ENCODE measurements around the gene MARF1. TPM values are rescaled to one million over a fixed set of nuclear protein-coding genes. Genes with fewer than 3 reads are reported as not detected.
A peak's percentile ranks its signal among the peaks of the same experiment; 100 is the strongest.
"Not testable (repeated sequence)": the region's sequence is repeated elsewhere in the genome, so short reads cannot be mapped to it uniquely, and the experiment has no call there.

Gene MARF1
- total RNA-seq, 1 donor from 2014 or later = 16.7 TPM

DNA sequence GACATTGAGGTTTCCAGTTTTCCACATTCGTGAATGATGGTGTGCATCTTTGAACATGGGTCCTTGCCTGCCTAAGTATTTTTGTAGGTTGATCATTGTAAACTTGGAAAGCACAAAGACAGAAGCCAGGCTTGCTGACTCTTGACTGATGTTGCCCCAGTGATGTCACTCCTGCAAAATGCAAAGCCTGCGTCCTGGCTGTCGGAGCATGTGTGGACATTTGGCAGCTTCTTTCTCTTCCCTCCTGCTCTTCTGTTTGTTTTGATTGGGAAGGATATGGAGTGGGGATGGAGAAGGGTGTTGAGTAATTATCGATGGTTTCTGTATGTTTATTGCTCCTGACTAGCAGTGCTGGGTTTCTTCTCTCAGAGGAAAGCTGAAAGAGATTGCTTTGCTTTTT lies 10.3 kb upstream of the MARF1 start:
- H3K36me3 ChIP-seq (ENCODE audit: control insufficient read depth in 3 of 3, insufficient read depth in 3 of 3, low read length in 3 of 3) = peaks cover 2 to 3% (median 2%) of the 10 kb centered on the region in 3 donors
- H3K4me3 ChIP-seq (ENCODE audit: low read length in 3 of 3) = no peak overlapping the region
- H3K9ac ChIP-seq (ENCODE audit: low read depth in 1 of 3, low read length in 3 of 3) = no peak overlapping the region
- H3K27ac ChIP-seq (ENCODE audit: low read depth, low read length) = no peak overlapping the region
- peaks cover 10 to 14% (median 11%) of the 10 kb centered on the region in 3 donors for H3K4me1 ChIP-seq (ENCODE audit: control insufficient read depth in 3 of 3, insufficient read depth in 3 of 3, low read length in 3 of 3)
- H3K9me3 ChIP-seq (ENCODE audit: control insufficient read depth in 3 of 3, low read length in 3 of 3) = no peaks in the 10 kb centered on the region
- H3K27me3 ChIP-seq (ENCODE audit: control insufficient read depth in 3 of 3, insufficient read depth in 3 of 3, low read length in 3 of 3) = no peaks in the 10 kb centered on the region

DNA sequence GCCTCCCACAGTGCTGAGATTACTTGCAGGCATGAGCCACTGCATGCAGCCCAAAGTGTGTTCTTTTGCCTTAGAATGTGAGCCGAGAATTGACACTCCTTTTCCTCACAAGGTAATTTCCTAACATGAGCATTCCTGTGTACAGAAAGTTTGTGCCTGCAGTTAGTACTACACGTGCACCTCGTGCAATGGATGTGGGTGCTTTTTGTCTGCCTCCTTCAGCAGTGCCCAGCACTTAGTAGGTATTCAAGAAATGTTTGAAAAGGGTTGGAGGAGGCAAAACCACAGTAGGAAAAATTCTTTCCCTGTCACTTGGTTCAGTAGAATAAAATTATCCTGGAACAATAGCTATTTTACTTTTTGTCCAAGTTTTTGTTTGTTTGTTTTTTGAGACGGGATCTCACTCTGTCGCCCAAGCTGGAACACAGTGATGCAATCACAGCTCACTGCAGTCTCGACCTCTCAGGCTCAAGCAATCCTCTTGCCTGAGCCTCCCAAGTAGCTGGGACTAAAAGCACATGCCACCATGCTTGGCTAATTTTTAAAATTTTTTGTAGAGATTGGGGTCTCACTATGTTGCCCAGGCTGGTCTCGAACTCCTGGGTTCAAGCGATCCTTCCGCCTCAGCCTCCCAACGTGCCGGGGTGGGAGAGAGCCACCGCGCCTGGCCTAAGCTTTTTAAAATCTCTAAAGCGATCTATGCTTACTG lies 9.5 kb upstream of the MARF1 start:
- Histone ChIP-seq H3K4me1 (ENCODE audit: control insufficient read depth in 3 of 3, insufficient read depth in 3 of 3, low read length in 3 of 3) (peaks cover 10 to 14% (median 11%) of the 10 kb centered on the region in 3 donors), H3K27me3 (ENCODE audit: control insufficient read depth in 3 of 3, insufficient read depth in 3 of 3, low read length in 3 of 3) (no peaks in the 10 kb centered on the region), H3K4me3 (ENCODE audit: low read length in 3 of 3) (no peak overlapping the region), H3K27ac (ENCODE audit: low read depth, low read length) (no peak overlapping the region), H3K9me3 (ENCODE audit: control insufficient read depth in 3 of 3, low read length in 3 of 3) (no peaks in the 10 kb centered on the region), H3K9ac (ENCODE audit: low read depth in 1 of 3, low read length in 3 of 3) (no peak overlapping the region), H3K36me3 (ENCODE audit: control insufficient read depth in 3 of 3, insufficient read depth in 3 of 3, low read length in 3 of 3) (peaks cover 2 to 3% (median 2%) of the 10 kb centered on the region in 3 donors)

DNA sequence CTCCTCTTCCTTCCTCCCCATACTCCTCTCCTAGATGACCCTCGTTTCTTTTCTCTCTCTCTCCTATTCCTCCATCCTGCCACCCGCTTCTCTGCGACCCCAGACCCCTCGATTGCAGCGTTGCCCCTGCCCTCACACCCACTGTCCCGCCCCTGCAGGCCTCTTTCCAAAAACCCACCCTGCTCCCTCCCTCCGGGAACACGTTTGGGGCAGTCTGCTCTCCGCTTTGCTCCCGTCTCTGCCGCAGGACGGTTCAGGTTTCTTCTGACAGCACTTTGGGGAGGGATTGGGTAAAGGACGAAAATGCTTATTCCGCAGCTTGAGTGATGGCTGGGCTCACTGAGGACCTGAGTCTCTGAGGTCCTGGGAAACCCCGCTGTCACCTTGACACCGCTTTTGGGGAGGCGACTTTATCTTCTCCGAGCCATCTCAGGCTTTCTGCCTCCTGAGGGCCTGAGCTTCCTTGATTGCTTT lies 7.8 kb upstream of the MARF1 start:
- Histone ChIP-seq H3K36me3 (ENCODE audit: control insufficient read depth in 3 of 3, insufficient read depth in 3 of 3, low read length in 3 of 3) (peaks cover 2 to 3% (median 2%) of the 10 kb centered on the region in 3 donors), H3K27me3 (ENCODE audit: control insufficient read depth in 3 of 3, insufficient read depth in 3 of 3, low read length in 3 of 3) (no peaks in the 10 kb centered on the region), H3K4me3 (ENCODE audit: low read length in 3 of 3) (peak overlapping the region; percentile 88 to 94 (median 93)), H3K9me3 (ENCODE audit: control insufficient read depth in 3 of 3, low read length in 3 of 3) (no peaks in the 10 kb centered on the region), H3K27ac (ENCODE audit: low read depth, low read length) (peak overlapping the region; percentile 83), H3K9ac (ENCODE audit: low read depth in 1 of 3, low read length in 3 of 3) (peak overlapping the region; percentile 87 to 92 (median 92)), H3K4me1 (ENCODE audit: control insufficient read depth in 3 of 3, insufficient read depth in 3 of 3, low read length in 3 of 3) (peaks cover 10 to 14% (median 11%) of the 10 kb centered on the region in 3 donors)

DNA sequence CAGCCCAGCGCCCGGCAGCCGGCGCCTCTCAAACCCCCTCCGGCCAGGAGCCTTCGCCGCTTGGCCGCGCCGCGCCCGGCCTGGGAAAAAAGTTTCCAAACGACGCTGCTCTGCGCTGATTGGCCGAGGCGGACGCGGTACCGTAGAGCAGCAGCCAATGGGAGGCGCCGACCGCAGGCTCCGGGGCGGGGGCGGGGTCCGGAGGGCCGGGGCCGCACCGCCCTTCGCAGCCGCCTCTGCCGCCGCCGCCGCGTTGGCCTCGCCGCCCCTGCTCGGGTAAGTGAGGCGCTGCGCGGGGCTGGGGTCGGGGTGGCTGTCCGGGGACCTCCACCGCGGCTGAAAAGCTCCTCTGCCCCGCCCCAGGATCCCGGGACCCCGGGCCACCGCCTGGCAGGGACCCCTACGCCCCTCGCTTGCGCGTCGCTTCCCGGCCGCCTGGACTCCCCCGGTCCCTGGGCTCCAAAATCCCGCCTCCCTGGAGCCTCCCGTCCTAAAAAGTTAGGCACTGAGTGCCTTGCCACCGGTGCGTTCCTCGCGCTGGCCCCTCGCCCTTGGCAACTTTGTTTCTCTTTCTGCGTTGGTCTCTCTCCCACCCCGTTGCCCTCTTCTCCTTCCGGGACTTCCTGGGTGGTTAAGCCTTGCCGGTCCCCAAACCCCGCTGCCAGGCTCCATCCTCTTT lies 7.2 kb upstream of the MARF1 start, which contains the start of gene NDE1:
Gene NDE1 (plus strand): TSS at position 227 of the 679 bp plus-strand sequence. CDS start 14,534 bp downstream, outside the sequence.
- Histone ChIP-seq H3K9ac (ENCODE audit: low read depth in 1 of 3, low read length in 3 of 3) (peak within 1 kb of the TSS; percentile 87 to 92 (median 92)), H3K4me1 (ENCODE audit: control insufficient read depth in 3 of 3, insufficient read depth in 3 of 3, low read length in 3 of 3) (peaks cover 10 to 14% (median 11%) of the 10 kb centered on the region in 3 donors), H3K4me3 (ENCODE audit: low read length in 3 of 3) (peak within 1 kb of the TSS; percentile 88 to 94 (median 93)), H3K36me3 (ENCODE audit: control insufficient read depth in 3 of 3, insufficient read depth in 3 of 3, low read length in 3 of 3) (peaks cover 2 to 3% (median 2%) of the 10 kb centered on the region in 3 donors), H3K27ac (ENCODE audit: low read depth, low read length) (peak within 1 kb of the TSS; percentile 83), H3K9me3 (ENCODE audit: control insufficient read depth in 3 of 3, low read length in 3 of 3) (no peaks in the 10 kb centered on the region), H3K27me3 (ENCODE audit: control insufficient read depth in 3 of 3, insufficient read depth in 3 of 3, low read length in 3 of 3) (no peaks in the 10 kb centered on the region)

- peaks cover 2 to 3% (median 2%) of the 10 kb centered on the region in 3 donors for H3K36me3 ChIP-seq (ENCODE audit: control insufficient read depth in 3 of 3, insufficient read depth in 3 of 3, low read length in 3 of 3)
- peak overlapping the region; percentile 70 to 93 (median 75) for H3K4me3 ChIP-seq (ENCODE audit: low read length in 3 of 3)
- H3K27me3 ChIP-seq (ENCODE audit: control insufficient read depth in 3 of 3, insufficient read depth in 3 of 3, low read length in 3 of 3) = no peaks in the 10 kb centered on the region
- H3K9ac ChIP-seq (ENCODE audit: low read depth in 1 of 3, low read length in 3 of 3) = peak overlapping the region; percentile 27 to 92 (median 65)
- H3K4me1 ChIP-seq (ENCODE audit: control insufficient read depth in 3 of 3, insufficient read depth in 3 of 3, low read length in 3 of 3) = peaks cover 10 to 14% (median 11%) of the 10 kb centered on the region in 3 donors
- H3K9me3 ChIP-seq (ENCODE audit: control insufficient read depth in 3 of 3, low read length in 3 of 3) = no peaks in the 10 kb centered on the region
- peak overlapping the region; percentile 7 for H3K27ac ChIP-seq (ENCODE audit: low read depth, low read length)
These were observed 6.7 kb upstream of the MARF1 start for GRCh38 chr16:15649727-15650018.

- H3K36me3 ChIP-seq (ENCODE audit: control insufficient read depth in 3 of 3, insufficient read depth in 3 of 3, low read length in 3 of 3); H3K27ac ChIP-seq (ENCODE audit: low read depth, low read length); H3K9me3 ChIP-seq (ENCODE audit: control insufficient read depth in 3 of 3, low read length in 3 of 3); H3K27me3 ChIP-seq (ENCODE audit: control insufficient read depth in 3 of 3, insufficient read depth in 3 of 3, low read length in 3 of 3): not testable (repeated sequence)
- H3K9ac ChIP-seq (ENCODE audit: low read depth in 1 of 3, low read length in 3 of 3) = peak overlapping the region; percentile 27 to 92 (median 65)
- H3K4me3 ChIP-seq (ENCODE audit: low read length in 3 of 3) = peak overlapping the region; percentile 70 to 93 (median 75)
- peaks cover 10 to 14% (median 11%) of the 10 kb centered on the region in 3 donors for H3K4me1 ChIP-seq (ENCODE audit: control insufficient read depth in 3 of 3, insufficient read depth in 3 of 3, low read length in 3 of 3)
These were observed 6.4 kb upstream of the MARF1 start for GRCh38 chr16:15649311-15649710.

DNA sequence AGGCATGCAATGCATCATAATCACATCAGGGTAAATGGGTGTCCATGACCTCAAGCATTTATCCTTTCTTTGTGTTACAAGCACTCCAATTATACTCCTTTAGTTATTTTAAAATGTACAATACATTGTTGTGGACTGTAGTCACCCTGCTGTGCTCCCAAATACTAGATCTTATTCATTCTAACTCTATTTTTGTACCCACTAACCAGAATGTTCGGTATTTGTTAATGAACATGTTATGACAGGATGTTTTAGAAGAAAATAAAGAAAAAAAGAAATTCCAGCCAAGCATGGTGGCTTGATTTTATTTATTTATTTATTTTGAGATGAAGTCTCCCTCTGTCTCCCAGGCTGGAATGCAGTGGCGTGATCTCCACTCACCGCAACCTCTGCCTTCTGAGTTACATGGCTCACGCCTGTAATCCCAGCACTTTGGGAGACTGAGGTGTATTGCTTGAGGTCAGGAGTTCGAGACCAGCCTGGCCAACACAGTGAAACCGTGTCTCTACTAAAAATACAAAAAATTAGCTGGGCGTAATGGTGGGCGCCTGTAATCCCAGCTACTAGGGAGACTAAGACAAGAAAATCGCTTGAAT lies 5.3 kb upstream of the MARF1 start:
- H3K9ac ChIP-seq (ENCODE audit: low read depth in 1 of 3, low read length in 3 of 3) = no peak overlapping the region
- H3K4me3 ChIP-seq (ENCODE audit: low read length in 3 of 3) = no peak overlapping the region
- no peaks in the 10 kb centered on the region for H3K27me3 ChIP-seq (ENCODE audit: control insufficient read depth in 3 of 3, insufficient read depth in 3 of 3, low read length in 3 of 3)
- no peaks in the 10 kb centered on the region for H3K9me3 ChIP-seq (ENCODE audit: control insufficient read depth in 3 of 3, low read length in 3 of 3)
- H3K36me3 ChIP-seq (ENCODE audit: control insufficient read depth in 3 of 3, insufficient read depth in 3 of 3, low read length in 3 of 3) = peaks cover 2 to 3% (median 2%) of the 10 kb centered on the region in 3 donors
- H3K4me1 ChIP-seq (ENCODE audit: control insufficient read depth in 3 of 3, insufficient read depth in 3 of 3, low read length in 3 of 3) = peaks cover 16 to 20% (median 18%) of the 10 kb centered on the region in 3 donors
- H3K27ac ChIP-seq (ENCODE audit: low read depth, low read length) = no peak overlapping the region

DNA sequence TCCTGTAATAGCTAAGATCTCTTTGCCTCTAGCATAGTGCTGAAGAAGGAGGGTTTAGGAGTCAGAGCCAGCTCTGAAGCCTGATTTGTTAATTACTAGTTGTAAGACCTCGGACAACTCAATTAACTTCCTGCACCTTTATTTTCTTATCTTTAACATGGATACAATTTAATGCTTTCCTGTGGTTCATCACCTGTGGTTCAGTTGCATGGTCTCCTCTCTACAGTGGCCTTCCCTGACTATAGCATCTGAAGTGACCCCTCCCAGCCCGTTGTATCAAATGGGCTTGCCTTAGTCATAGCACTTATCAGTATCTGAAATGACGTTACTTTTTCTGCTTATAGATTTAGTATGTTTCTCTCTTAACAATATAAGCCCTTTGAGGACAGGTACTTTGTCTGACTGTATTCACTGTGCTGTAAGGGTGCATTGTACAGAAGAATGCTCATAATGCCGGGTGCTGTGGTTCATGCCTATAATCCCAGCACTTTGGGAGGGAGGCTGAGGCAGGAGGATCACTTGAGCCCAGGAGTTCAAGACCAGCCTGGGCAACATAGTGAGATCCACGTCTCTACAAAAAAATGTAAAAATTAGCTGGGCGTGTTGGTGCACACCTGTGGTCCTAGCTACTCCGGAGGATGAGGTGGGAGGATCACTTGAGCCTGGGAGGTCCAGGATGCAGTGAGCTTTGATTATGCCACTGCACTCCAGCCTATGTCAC lies 4.5 kb upstream of the MARF1 start:
- H3K9me3 ChIP-seq (ENCODE audit: control insufficient read depth in 3 of 3, low read length in 3 of 3) = no peaks in the 10 kb centered on the region
- no peak overlapping the region for H3K27ac ChIP-seq (ENCODE audit: low read depth, low read length)
- H3K36me3 ChIP-seq (ENCODE audit: control insufficient read depth in 3 of 3, insufficient read depth in 3 of 3, low read length in 3 of 3) = peaks cover 2 to 3% (median 2%) of the 10 kb centered on the region in 3 donors
- H3K27me3 ChIP-seq (ENCODE audit: control insufficient read depth in 3 of 3, insufficient read depth in 3 of 3, low read length in 3 of 3) = no peaks in the 10 kb centered on the region
- peaks cover 16 to 20% (median 18%) of the 10 kb centered on the region in 3 donors for H3K4me1 ChIP-seq (ENCODE audit: control insufficient read depth in 3 of 3, insufficient read depth in 3 of 3, low read length in 3 of 3)
- no peak overlapping the region for H3K4me3 ChIP-seq (ENCODE audit: low read length in 3 of 3)
- H3K9ac ChIP-seq (ENCODE audit: low read depth in 1 of 3, low read length in 3 of 3) = no peak overlapping the region

- not testable (repeated sequence) for H3K27ac ChIP-seq (ENCODE audit: low read depth, low read length); H3K4me3 ChIP-seq (ENCODE audit: low read length in 3 of 3); H3K9ac ChIP-seq (ENCODE audit: low read depth in 1 of 3, low read length in 3 of 3); H3K9me3 ChIP-seq (ENCODE audit: control insufficient read depth in 3 of 3, low read length in 3 of 3); H3K36me3 ChIP-seq (ENCODE audit: control insufficient read depth in 3 of 3, insufficient read depth in 3 of 3, low read length in 3 of 3); H3K27me3 ChIP-seq (ENCODE audit: control insufficient read depth in 3 of 3, insufficient read depth in 3 of 3, low read length in 3 of 3)
- peaks cover 22 to 25% (median 24%) of the 10 kb centered on the region in 3 donors for H3K4me1 ChIP-seq (ENCODE audit: control insufficient read depth in 3 of 3, insufficient read depth in 3 of 3, low read length in 3 of 3)
These were observed 3.8 kb upstream of the MARF1 start for GRCh38 chr16:15646557-15647293.

Measured in skeletal muscle tissue (tissue), 4 donors.